ENCODE data around the gene KCNQ1. TPM values are rescaled to one million over a fixed set of nuclear protein-coding genes. Genes with fewer than 3 reads are reported as not detected.
A peak's percentile ranks its signal among the peaks of the same experiment; 100 is the strongest.

KCNQ1 gene
- total and polyA plus RNA-seq, 2 experiments from 2014 or later = not detected

- no peaks in the 10 kb centered on the region for H3K79me2 ChIP-seq (ENCODE audit: insufficient read depth)
- no peak for DNase-seq
- H3K9me2 ChIP-seq (ENCODE audit: insufficient read depth) = no peaks in the 10 kb centered on the region
- no peak overlapping the region for H3K9ac ChIP-seq
- H3K27me3 ChIP-seq (replicated peaks; ENCODE audit: insufficient read depth) = peaks cover 4% of the 10 kb centered on the region; the same call in 1 of the 2 replicates
- peaks cover 4% of the 10 kb centered on the region for H3K9me3 ChIP-seq (ENCODE audit: low read depth)
- no peaks in the 10 kb centered on the region for H3K4me1 ChIP-seq (ENCODE audit: insufficient read depth)
- H3K27ac ChIP-seq = no peak overlapping the region
- H3K4me2 ChIP-seq (ENCODE audit: unreplicated experiment) = no peak overlapping the region
- H2AFZ ChIP-seq = no peak overlapping the region
- H3F3A ChIP-seq (ENCODE audit: insufficient read depth) = peaks cover 45% of the 10 kb centered on the region
- TF ChIP-seq EZH2phosphoT487 (IDR thresholded peaks at IDR 0.05; ENCODE audit: insufficient read depth, low read depth) (no peak), EZH2 (IDR thresholded peaks at IDR 0.05; ENCODE audit: insufficient read depth, poor library complexity, severe bottlenecking) (no peak)
- WGBS, 2 experiments (ENCODE audit: low coverage in 1 of 2, low lambda C conversion rate in 2 of 2, missing lambda C conversion rate in 2 of 2) = 57 to 65% methylated on average over 6 of the region's 6 CpGs
- in situ Hi-C loops (cut with MboI) = no loop called here
- H4K20me1 ChIP-seq (ENCODE audit: insufficient read depth) = no peaks in the 10 kb centered on the region
- no peaks in the 10 kb centered on the region for H3K36me3 ChIP-seq (ENCODE audit: low read depth)
- H3K4me3 ChIP-seq = no peak overlapping the region
Observed at GRCh38 chr11:2655016-2655719, 210.4 kb downstream of the KCNQ1 start.

- peaks cover 5% of the 10 kb centered on the region; the same call in 1 of the 2 replicates for H3K27me3 ChIP-seq (replicated peaks; ENCODE audit: insufficient read depth)
- WGBS, 2 experiments (ENCODE audit: low coverage in 1 of 2, low lambda C conversion rate in 2 of 2, missing lambda C conversion rate in 2 of 2) = 69 to 73% methylated on average over 6 of the region's 6 CpGs
- TF ChIP-seq EZH2 (IDR thresholded peaks at IDR 0.05; ENCODE audit: insufficient read depth, poor library complexity, severe bottlenecking) (no peak), EZH2phosphoT487 (IDR thresholded peaks at IDR 0.05; ENCODE audit: insufficient read depth, low read depth) (no peak)
- H3K9ac ChIP-seq = no peak overlapping the region
- H3K36me3 ChIP-seq (ENCODE audit: low read depth) = no peaks in the 10 kb centered on the region
- H3K27ac ChIP-seq = no peak overlapping the region
- no peak overlapping the region for H3K4me2 ChIP-seq (ENCODE audit: unreplicated experiment)
- no peak overlapping the region for H3K4me3 ChIP-seq
- peaks cover 5% of the 10 kb centered on the region for H3K9me3 ChIP-seq (ENCODE audit: low read depth)
- no peak overlapping the region for H2AFZ ChIP-seq
- no peaks in the 10 kb centered on the region for H3K4me1 ChIP-seq (ENCODE audit: insufficient read depth)
- H4K20me1 ChIP-seq (ENCODE audit: insufficient read depth) = no peaks in the 10 kb centered on the region
- peaks cover 39% of the 10 kb centered on the region for H3F3A ChIP-seq (ENCODE audit: insufficient read depth)
- in situ Hi-C loops (cut with MboI) = no loop called here
- peak; percentile 49 for DNase-seq
- H3K79me2 ChIP-seq (ENCODE audit: insufficient read depth) = no peaks in the 10 kb centered on the region
- no peaks in the 10 kb centered on the region for H3K9me2 ChIP-seq (ENCODE audit: insufficient read depth)
Observed at GRCh38 chr11:2655834-2656622, 211.2 kb downstream of the KCNQ1 start.

GRCh38 chr11:2656859-2657258 is 212.1 kb downstream of the KCNQ1 start:
- no peak for DNase-seq
- TF ChIP-seq EZH2phosphoT487 (IDR thresholded peaks at IDR 0.05; ENCODE audit: insufficient read depth, low read depth) = no peak
- TF ChIP-seq EZH2 (IDR thresholded peaks at IDR 0.05; ENCODE audit: insufficient read depth, poor library complexity, severe bottlenecking) = no peak
- Histone ChIP-seq H3K4me3 (no peak overlapping the region), H3K9ac (no peak overlapping the region), H4K20me1 (ENCODE audit: insufficient read depth) (no peaks in the 10 kb centered on the region), H3K27me3 (replicated peaks; ENCODE audit: insufficient read depth) (peaks cover 5% of the 10 kb centered on the region; the same call in 1 of the 2 replicates), H3K27ac (no peak overlapping the region), H2AFZ (no peak overlapping the region), H3K36me3 (ENCODE audit: low read depth) (no peaks in the 10 kb centered on the region), H3K4me1 (ENCODE audit: insufficient read depth) (no peaks in the 10 kb centered on the region), H3K79me2 (ENCODE audit: insufficient read depth) (no peaks in the 10 kb centered on the region), H3K9me3 (ENCODE audit: low read depth) (peaks cover 5% of the 10 kb centered on the region), H3F3A (ENCODE audit: insufficient read depth) (peaks cover 40% of the 10 kb centered on the region), H3K4me2 (ENCODE audit: unreplicated experiment) (no peak overlapping the region), H3K9me2 (ENCODE audit: insufficient read depth) (no peaks in the 10 kb centered on the region)
- 73 to 74% methylated on average over 1 of the region's 1 CpG for WGBS, 2 experiments (ENCODE audit: low coverage in 1 of 2, low lambda C conversion rate in 2 of 2, missing lambda C conversion rate in 2 of 2)
- in situ Hi-C loops (cut with MboI) = no loop called here

- no peak overlapping the region for H2AFZ ChIP-seq
- H3K4me3 ChIP-seq = no peak overlapping the region
- H3K36me3 ChIP-seq (ENCODE audit: low read depth) = no peaks in the 10 kb centered on the region
- no peaks in the 10 kb centered on the region for H3K9me2 ChIP-seq (ENCODE audit: insufficient read depth)
- H4K20me1 ChIP-seq (ENCODE audit: insufficient read depth) = no peaks in the 10 kb centered on the region
- no peaks in the 10 kb centered on the region for H3K79me2 ChIP-seq (ENCODE audit: insufficient read depth)
- in situ Hi-C loops (cut with MboI) = no loop called here
- no peak overlapping the region for H3K27ac ChIP-seq
- peaks cover 5% of the 10 kb centered on the region; the same call in 1 of the 2 replicates for H3K27me3 ChIP-seq (replicated peaks; ENCODE audit: insufficient read depth)
- no peak overlapping the region for H3K9ac ChIP-seq
- no peak overlapping the region for H3K4me2 ChIP-seq (ENCODE audit: unreplicated experiment)
- peaks cover 32% of the 10 kb centered on the region for H3F3A ChIP-seq (ENCODE audit: insufficient read depth)
- no peaks in the 10 kb centered on the region for H3K4me1 ChIP-seq (ENCODE audit: insufficient read depth)
- TF ChIP-seq EZH2phosphoT487 (IDR thresholded peaks at IDR 0.05; ENCODE audit: insufficient read depth, low read depth) (no peak), EZH2 (IDR thresholded peaks at IDR 0.05; ENCODE audit: insufficient read depth, poor library complexity, severe bottlenecking) (no peak)
- H3K9me3 ChIP-seq (ENCODE audit: low read depth) = peaks cover 5% of the 10 kb centered on the region
- WGBS, 2 experiments (ENCODE audit: low coverage in 1 of 2, low lambda C conversion rate in 2 of 2, missing lambda C conversion rate in 2 of 2) = 88 to 89% methylated on average over 8 of the region's 8 CpGs
- no peak for DNase-seq
Observed at GRCh38 chr11:2657697-2658284, 213.0 kb downstream of the KCNQ1 start.
